CD14-positive monocyte (primary cell): Measurements from ENCODE around the gene CPEB1. TPM values are rescaled to one million over a fixed set of nuclear protein-coding genes. Genes with fewer than 3 reads are reported as not detected.

Experiments
- DNase-seq, 3 donors: peaks; one replicate each; pipeline ENCODE4 v3.0.0-alpha.2; 2011 to 2022
- H2AFZ ChIP-seq: 2 replicates; pipeline ENCODE4 v1.6.0; 2012; ENCODE audit warnings: mild to moderate bottlenecking, low read depth, low read length, inconsistent platforms; ENCODE audit not compliant: insufficient read depth, poor library complexity, severe bottlenecking
- H3K27ac ChIP-seq, 2 donors: 1 replicate in 1 of 2; 2 replicates in 1 of 2; pipeline ENCODE4 v1.5.1; 2012 to 2013; ENCODE audit warnings: low read length in 2 of 2, control low read depth in 1 of 2, inconsistent platforms in 1 of 2, low read depth in 1 of 2, mild to moderate bottlenecking in 1 of 2
- H3K27me3 ChIP-seq, 2 donors: one replicate each; pipeline versions ENCODE4 v1.6.0 to v1.6.1; 2011 to 2013; ENCODE audit warnings: low read length in 2 of 2; ENCODE audit not compliant: control insufficient read depth in 2 of 2, insufficient read depth in 2 of 2
- H3K36me3 ChIP-seq, 2 donors: replicated peaks in 1 of 2; 1 replicate in 1 of 2; 2 replicates in 1 of 2; pipeline versions ENCODE4 v1.5.1 to v1.6.1; 2012 to 2013; ENCODE audit warnings: low read length in 2 of 2, control low read depth in 1 of 2, inconsistent platforms in 1 of 2, mild to moderate bottlenecking in 1 of 2; ENCODE audit not compliant: insufficient read depth in 2 of 2, control insufficient read depth in 1 of 2
- H3K4me1 ChIP-seq, 2 donors: 1 replicate in 1 of 2; 2 replicates in 1 of 2; pipeline versions ENCODE4 v1.5.1 to v1.6.1; 2012 to 2013; ENCODE audit warnings: low read length in 2 of 2, control low read depth in 1 of 2, inconsistent platforms in 1 of 2, mild to moderate bottlenecking in 1 of 2, moderate library complexity in 1 of 2; ENCODE audit not compliant: insufficient read depth in 2 of 2, control insufficient read depth in 1 of 2
- H3K4me2 ChIP-seq: replicated peaks from 2 replicates; pipeline ENCODE3; 2012; ENCODE audit warnings: low read length, moderate library complexity, mild to moderate bottlenecking; ENCODE audit not compliant: poor library complexity, severe bottlenecking; ENCODE audit errors: extremely low read depth
- H3K4me3 ChIP-seq, 3 experiments: fragments of 200-600 bp in 1 of 3; sonication (generic) in 1 of 3; replicated peaks in 1 of 3; 1 replicate in 2 of 3; 2 replicates in 1 of 3; pipeline ENCODE4 v1.5.1; 2011 to 2013; ENCODE audit warnings: low read length in 3 of 3, mild to moderate bottlenecking in 3 of 3, control low read depth in 2 of 3, low read depth in 2 of 3, inconsistent platforms in 1 of 3, moderate library complexity in 1 of 3
- H3K79me2 ChIP-seq: 2 replicates; pipeline ENCODE4 v1.6.0; 2012; ENCODE audit warnings: mild to moderate bottlenecking, control low read depth, inconsistent platforms, low read length, moderate library complexity; ENCODE audit not compliant: insufficient read depth
- H3K9ac ChIP-seq: 2 replicates; pipeline ENCODE4 v1.6.0; 2017; ENCODE audit warnings: low read length, mild to moderate bottlenecking; ENCODE audit not compliant: insufficient read depth, poor library complexity, severe bottlenecking
- H3K9me3 ChIP-seq, 2 donors: replicated peaks in 1 of 2; 1 replicate in 1 of 2; 2 replicates in 1 of 2; pipeline versions ENCODE4 v1.5.1 to v1.6.1; 2012 to 2013; ENCODE audit warnings: low read length in 2 of 2, control low read depth in 1 of 2; ENCODE audit not compliant: control insufficient read depth in 1 of 2, insufficient read depth in 1 of 2
- H4K20me1 ChIP-seq: 2 replicates; pipeline ENCODE4 v1.6.0; 2012; ENCODE audit warnings: mild to moderate bottlenecking, low read length, control low read depth, moderate library complexity; ENCODE audit not compliant: insufficient read depth
- H3K27ac Mint-ChIP-seq, 7 donors: one replicate each; pipeline ENCODE4 v1.8.0; 2020; ENCODE audit warnings: mild to moderate bottlenecking in 7 of 7, mixed read lengths in 7 of 7, moderate library complexity in 6 of 7, inconsistent platforms in 2 of 7
- H3K27me3 Mint-ChIP-seq, 3 donors: one replicate each; pipeline ENCODE4 v1.8.0; 2021 to 2022; ENCODE audit warnings: low read depth in 3 of 3, mild to moderate bottlenecking in 3 of 3, mixed read lengths in 3 of 3, moderate library complexity in 3 of 3, inconsistent platforms in 1 of 3
- H3K36me3 Mint-ChIP-seq, 2 donors: one replicate each; pipeline ENCODE4 v1.8.0; 2020; ENCODE audit warnings: mixed read lengths in 2 of 2, inconsistent platforms in 1 of 2, mild to moderate bottlenecking in 1 of 2
- H3K4me1 Mint-ChIP-seq: one replicate; pipeline ENCODE4 v1.8.0; 2020; ENCODE audit warnings: mild to moderate bottlenecking, mixed read lengths
- H3K4me3 Mint-ChIP-seq, 2 donors: one replicate each; pipeline ENCODE4 v1.8.0; 2020; ENCODE audit warnings: mild to moderate bottlenecking in 2 of 2, mixed read lengths in 2 of 2, moderate library complexity in 1 of 2
- H3K9me3 Mint-ChIP-seq, 7 donors: one replicate each; pipeline ENCODE4 v1.8.0; 2020 to 2022; ENCODE audit warnings: mixed read lengths in 7 of 7, mild to moderate bottlenecking in 6 of 7, moderate library complexity in 6 of 7, inconsistent platforms in 2 of 7
- CTCF ChIP-seq: fragments of 200-600 bp; IDR thresholded peaks from one replicate; pipeline ENCODE4 v1.8.0; 2022; ENCODE audit warnings: antibody characterized with exemption, mild to moderate bottlenecking
- WGBS: methylation state at CpG from one replicate; pipeline ENCODE4 v1.1.5; 2013; ENCODE audit warnings: missing lambda C conversion rate; ENCODE audit not compliant: insufficient coverage; 5-methylcytosine and 5-hydroxymethylcytosine counted together
- intact Hi-C, 2 donors: fragments of 100-400 bp; cut with micrococcal nuclease; formaldehyde crosslinking; loops; one replicate each; pipeline versions ENCODE4 v1.15.0 to v1.15.1; 2023
- polyA plus RNA-seq, 3 donors: library from polyadenylated mRNA; depleted of rRNA in 1 of 3; unstranded in 2 of 3; stranded (reverse) in 1 of 3; fragments of 300-500 nt in 2 of 3; fragments of >200 nt in 1 of 3; fragmentation: Illumina TruSeq in 2 of 3; gene quantifications; 1 replicate in 2 of 3; 2 replicates in 1 of 3; pipeline ENCODE4 v1.2.3, GENCODE V29; 2012 to 2021

CPEB1 gene
- polyA plus RNA-seq, 3 donors = not detected

- TF ChIP-seq CTCF = no peak
- H3K27ac Mint-ChIP-seq = no peak overlapping the region
- no peak overlapping the region for H3K9ac ChIP-seq
- no peak overlapping the region for H3K4me3 Mint-ChIP-seq
- no peak overlapping the region for H3K27ac ChIP-seq
- peaks cover 3 to 10% of the 10 kb centered on the region in 2 donors for H3K9me3 ChIP-seq
- peaks cover 4 to 15% of the 10 kb centered on the region in 2 donors for H3K4me1 ChIP-seq
- H3K27me3 Mint-ChIP-seq = peaks cover 31 to 52% (median 39%) of the 10 kb centered on the region in 3 donors
- H3K4me3 ChIP-seq = no peak overlapping the region
- no peaks in the 10 kb centered on the region for H3K36me3 Mint-ChIP-seq
- no peaks in the 10 kb centered on the region for H3K79me2 ChIP-seq
- 67% methylated on average over 1 of the region's 2 CpGs for WGBS
- H3K27me3 ChIP-seq = peaks cover 11 to 28% of the 10 kb centered on the region in 2 donors
- peaks cover 5% of the 10 kb centered on the region for H3K4me1 Mint-ChIP-seq
- H3K9me3 Mint-ChIP-seq = peaks cover 0 to 11% (median 7%) of the 10 kb centered on the region in 7 donors
- H4K20me1 ChIP-seq = no peaks in the 10 kb centered on the region
- H2AFZ ChIP-seq = no peak overlapping the region
- H3K4me2 ChIP-seq = no peak overlapping the region
- DNase-seq = no peak
- intact Hi-C loops = no loop called here
- no peaks in the 10 kb centered on the region for H3K36me3 ChIP-seq
These were observed 4.5 kb upstream of the CPEB1 start for GRCh38 chr15:82651708-82652107.

GRCh38 chr15:82650046-82650670 lies 3.0 kb upstream of the CPEB1 start:
- Histone ChIP-seq H3K9me3 (peaks cover 8 to 16% of the 10 kb centered on the region in 2 donors), H3K4me3 (no peak overlapping the region), H2AFZ (no peak overlapping the region), H3K36me3 (no peaks in the 10 kb centered on the region), H3K4me2 (no peak overlapping the region), H3K27me3 (peaks cover 19 to 44% of the 10 kb centered on the region in 2 donors), H3K4me1 (peaks cover 6 to 18% of the 10 kb centered on the region in 2 donors), H3K9ac (no peak overlapping the region), H3K27ac (no peak overlapping the region), H3K79me2 (no peaks in the 10 kb centered on the region), H4K20me1 (no peaks in the 10 kb centered on the region)
- peaks cover 0 to 13% (median 10%) of the 10 kb centered on the region in 7 donors for H3K9me3 Mint-ChIP-seq
- H3K36me3 Mint-ChIP-seq = no peaks in the 10 kb centered on the region
- DNase-seq = no peak
- peaks cover 9% of the 10 kb centered on the region for H3K4me1 Mint-ChIP-seq
- no peak overlapping the region for H3K27ac Mint-ChIP-seq
- peaks cover 43 to 66% (median 52%) of the 10 kb centered on the region in 3 donors for H3K27me3 Mint-ChIP-seq
- intact Hi-C loops = no loop called here
- TF ChIP-seq CTCF = no peak
- no peak overlapping the region for H3K4me3 Mint-ChIP-seq
